HL-60/S4 (cell line): ENCODE data around the gene SEPSECS.

Experiments
- in situ Hi-C: fragments of 300-500 bp; cut with MboI; formaldehyde crosslinking; loops from 2 replicates; pipeline ENCODE4 v1.14.3; 2022; ENCODE audit warnings: low sequenced_read_pairs

The SEPSECS gene

DNA sequence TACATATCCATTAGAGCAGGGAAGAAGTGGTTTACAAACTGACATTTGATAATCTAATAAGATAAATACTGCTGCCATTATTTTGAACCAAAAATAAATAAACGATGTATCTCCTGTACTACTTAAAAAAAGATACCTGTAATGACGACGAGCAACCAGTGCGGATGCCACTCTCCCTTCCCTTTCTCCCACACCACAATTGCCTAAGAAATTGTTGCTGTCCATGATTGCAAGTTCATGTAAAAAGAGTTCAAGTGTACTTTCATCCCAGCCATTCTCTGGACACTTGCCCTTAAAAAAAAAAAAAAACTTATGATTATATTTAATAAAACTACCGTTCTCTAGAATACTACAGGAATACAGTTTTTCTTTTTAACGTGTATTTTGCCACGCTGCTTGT lies 1.4 kb downstream of the SEPSECS start:
- in situ Hi-C loops: no loop called here

DNA sequence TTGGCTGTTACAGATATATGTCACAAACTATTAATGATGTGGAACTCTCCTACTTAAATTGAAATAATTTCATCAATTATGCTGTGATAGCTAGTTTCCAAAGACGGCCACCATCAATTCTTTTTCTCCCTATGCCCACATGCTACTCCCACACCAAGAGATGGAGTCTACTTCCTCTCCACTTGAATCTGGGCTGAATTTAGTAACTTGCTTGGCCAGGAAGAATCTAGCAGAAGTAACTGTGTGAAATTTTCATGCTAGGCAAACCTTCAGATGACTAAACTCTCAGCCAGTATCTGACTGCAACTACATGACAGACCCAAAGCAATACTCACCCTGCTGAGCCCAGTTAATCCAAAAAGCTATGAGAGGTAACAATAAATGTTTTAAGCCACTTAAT lies 3.2 kb downstream of the SEPSECS start:
- in situ Hi-C loops: no loop called here

DNA sequence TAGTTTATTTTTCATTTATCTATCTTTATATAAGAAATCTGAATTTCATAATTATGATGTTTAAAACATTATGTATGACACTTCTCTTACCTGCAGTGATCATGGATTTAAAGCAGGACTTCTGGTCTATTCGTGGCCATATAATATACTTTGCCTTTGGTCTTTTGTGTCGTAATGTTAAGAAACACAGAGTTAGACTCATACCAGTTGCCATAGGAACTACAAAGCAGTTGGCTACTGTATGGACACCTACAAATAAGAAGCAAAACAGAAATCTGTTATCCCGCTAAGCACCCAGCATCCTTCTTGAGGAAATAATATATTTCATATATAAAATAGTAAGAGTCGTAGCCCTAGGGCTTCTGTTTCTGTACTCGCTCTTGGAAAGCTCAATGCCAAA lies 4.3 kb downstream of the SEPSECS start:
- in situ Hi-C loops: no loop called here

DNA sequence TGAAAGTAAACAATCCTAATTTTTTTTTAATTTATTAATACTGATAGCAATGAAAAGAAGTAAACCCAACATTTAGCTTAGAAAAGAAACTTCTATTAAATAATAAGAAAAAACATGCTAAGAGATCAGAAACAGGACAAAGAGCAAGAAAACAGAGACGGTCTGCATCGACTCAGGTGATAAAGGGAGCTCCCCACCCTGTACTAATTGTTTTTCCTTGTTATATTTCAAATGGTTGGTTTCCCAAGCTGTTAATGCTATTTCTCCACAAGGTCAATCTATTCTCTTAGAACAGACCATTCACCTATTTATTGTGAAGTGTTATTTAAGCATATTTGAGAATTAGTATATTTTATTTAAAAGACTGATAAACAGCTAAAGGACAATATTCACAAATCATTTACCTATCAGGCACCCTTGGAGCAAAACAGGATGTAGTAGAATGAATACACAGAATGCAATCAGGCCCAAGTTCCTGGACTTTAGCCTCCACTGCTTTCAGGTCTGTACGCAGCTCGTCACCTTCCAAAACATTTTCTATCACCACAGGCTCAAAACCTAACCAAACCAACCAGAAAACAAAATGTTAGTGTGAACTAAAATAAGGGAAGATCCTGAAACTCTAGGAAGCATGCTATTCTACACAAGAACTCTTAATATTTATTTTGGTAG lies 5.5 kb downstream of the SEPSECS start:
- in situ Hi-C loops: no loop called here

DNA sequence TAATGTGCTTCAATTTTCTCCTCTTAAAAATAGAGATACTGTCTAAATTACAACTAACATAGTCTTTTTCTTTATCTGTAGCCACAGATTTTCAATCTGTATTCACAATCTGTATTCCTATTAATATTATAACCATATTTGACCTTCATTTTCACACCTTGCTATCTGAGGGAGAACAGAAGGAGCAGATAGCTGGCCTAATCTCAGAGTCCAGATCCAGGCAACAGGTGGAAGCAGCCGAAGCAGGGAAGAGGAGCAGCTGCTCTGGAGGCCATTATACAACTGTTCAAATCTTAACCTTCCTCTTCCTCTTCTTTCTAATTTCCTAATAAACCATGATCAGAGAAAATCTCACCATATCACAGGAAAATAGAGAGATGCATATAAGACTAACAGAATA lies 14.2 kb downstream of the SEPSECS start:
- in situ Hi-C loops: no loop called here

DNA sequence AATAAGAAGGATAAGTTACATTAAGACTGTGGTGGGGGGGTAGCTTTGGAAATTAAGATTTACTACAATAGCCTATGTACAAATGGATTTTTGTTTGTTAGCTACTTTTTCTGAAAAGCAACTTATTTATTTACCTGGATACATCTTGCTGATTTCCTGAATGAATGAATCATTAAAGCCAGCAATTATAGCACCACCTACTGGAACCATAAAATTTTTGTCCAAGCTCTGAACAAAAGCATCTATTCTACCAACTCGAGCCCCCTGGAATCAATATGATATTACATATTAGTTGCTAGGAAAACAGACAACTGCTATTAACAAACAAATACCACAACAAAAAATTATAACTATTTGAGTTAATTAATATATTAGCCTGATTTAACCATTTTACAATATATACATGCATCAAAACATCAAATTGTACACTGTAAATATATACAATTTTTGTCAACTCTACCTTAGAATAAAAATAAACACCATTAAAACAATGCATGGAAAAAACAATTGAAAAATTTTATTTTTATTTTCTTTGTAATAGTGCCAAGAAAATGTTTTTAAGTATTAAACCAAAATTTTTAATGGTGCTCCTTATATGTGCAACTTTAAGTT lies 15.3 kb downstream of the SEPSECS start:
- in situ Hi-C loops: no loop called here

DNA sequence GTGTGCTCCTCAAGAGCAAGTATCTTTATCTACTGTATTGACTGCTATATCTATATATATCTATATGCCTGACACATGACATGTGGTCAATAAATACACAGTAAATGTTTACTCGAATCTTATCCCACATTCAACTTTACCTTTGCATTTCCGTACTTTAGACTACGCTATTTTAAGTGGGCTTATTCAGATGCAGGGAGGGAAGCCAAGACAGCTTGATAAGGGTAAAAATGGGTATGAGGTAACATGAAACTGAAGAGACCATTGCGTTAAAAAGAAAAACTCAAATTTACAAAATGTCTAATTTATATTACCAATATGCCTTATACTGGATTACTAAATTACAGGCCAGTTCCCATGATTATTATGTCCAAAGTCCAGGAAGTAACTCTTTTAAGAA lies 17.8 kb downstream of the SEPSECS start:
- in situ Hi-C loops: no loop called here

DNA sequence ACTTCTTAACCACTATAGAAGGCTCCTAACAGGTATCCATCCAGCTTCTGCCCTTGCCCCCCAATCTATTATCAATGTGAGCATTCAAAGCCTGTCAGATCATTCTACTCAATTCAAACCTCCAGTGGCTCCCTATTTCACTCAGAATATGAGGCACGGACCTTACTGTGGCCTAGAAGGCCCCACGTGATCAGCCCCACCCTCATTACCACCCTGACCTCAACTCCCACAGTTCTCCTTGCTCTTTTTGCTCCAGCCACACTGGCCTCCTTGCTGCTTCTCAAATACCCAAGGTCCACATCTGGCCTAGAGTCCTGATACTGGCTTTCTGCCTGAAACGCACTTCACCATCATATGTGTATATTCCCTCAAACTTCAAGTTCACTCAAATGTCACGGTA lies 18.7 kb downstream of the SEPSECS start:
- in situ Hi-C loops: no loop called here

DNA sequence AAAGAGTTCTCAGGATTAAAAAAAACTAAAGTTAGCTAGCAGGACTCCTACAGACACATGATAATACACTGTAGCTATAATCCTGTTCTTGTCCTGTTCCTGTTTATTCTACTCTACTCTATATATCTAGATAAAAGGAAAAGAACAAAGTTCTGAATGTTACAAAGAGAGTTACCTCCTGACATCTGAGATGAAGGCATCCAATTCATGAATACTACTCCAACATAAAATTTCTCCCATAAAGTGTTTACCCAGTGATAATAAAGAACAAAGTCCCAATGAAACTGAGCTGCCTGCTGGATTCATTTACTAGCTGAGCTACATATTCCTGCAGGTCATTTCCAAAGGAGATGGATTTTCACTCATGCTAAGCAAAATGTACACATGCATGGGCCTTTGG lies 27.1 kb downstream of the SEPSECS start:
- in situ Hi-C loops: no loop called here

DNA sequence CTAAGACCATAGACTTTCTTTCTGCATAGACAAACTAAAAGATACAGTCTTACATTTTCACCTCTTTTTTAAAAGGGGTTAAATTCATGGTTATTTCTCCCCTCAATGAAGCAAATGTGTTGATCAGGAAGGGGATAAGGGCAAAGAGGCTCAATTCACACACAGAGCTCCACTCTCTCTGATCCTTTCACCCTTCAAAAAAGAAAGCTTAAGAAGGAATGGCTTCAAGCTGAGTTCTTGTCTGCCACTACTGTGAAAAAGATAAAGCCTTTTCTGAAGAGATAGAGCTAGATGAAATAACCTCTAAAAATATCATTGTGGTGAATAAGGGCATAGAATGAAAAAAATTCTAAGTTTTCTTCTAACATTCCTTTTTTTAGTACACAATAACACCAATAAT lies 28.3 kb downstream of the SEPSECS start:
- in situ Hi-C loops: no loop called here

DNA sequence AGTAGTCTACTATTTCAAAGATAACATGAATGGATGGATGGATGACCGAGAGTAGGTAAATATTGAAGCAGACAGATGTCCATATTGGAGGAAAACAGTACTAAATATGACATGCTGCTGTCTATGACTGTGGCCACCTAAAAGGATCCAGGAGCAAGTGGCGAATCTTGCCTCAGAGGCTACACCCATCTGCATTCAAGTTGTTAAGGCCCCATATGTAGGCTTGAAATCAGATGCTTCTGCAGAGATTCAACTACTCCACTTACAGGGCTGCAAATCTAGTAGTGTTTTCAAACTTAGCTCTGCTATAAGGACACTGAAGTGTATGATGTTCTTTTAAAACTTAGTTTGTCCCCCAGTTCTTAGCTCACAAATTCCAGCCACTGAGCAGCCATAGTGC lies 28.9 kb downstream of the SEPSECS start:
- in situ Hi-C loops: no loop called here

DNA sequence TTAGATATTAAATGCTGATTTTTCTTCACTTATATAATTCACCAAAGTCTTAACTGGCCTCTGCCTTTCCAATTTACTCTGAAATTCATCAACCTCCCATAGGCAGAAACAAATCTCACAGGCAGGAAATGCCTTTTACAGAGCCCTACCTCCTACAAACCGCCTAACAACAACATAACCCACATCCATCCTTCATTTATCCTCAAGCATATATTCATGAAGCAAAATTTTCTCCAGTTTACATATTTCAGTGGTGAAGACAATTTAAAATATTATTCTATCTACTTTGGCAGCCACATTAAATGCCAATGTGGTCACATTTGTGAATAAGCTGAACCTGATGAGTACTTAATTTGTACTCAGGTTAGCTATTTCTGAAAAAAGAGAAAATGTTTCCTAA lies 30.3 kb downstream of the SEPSECS start:
- in situ Hi-C loops: no loop called here

DNA sequence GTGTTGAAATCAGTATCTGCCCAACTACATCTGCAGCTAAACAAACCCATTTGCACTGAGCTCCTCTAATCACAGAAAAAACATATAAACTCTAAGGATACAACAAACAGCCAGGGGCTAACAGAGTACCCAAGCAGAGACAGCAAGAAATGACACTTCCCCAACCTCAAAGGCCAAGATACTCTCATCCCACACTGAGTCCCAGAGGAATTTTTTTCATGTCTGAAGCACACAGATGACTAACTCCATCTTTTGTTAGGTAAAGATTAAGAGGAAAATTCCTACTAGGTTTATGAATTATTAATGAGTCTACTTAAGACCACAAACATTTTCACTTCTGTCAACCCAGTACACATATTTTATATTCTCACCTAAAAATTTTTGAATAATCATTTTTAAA lies 31.6 kb downstream of the SEPSECS start:
- in situ Hi-C loops: no loop called here

DNA sequence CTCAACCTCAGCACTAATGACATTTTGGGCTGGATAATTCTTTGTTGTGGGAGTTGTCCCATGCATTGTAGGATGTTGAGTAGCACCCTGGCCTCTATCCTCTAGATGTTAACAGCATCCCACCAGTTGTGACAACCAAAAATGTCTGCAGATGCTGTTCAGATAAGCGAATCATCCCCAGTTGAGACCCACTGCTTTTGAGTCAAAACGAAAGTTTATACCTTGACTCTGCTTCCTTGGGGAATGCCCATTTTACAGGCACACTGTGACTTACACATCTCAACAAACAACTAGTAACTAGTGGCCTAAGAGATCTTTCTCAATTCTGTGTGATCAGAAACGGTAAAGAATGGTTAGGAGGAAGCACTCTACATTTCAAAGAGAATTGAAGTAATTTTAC lies 37.0 kb downstream of the SEPSECS start:
- in situ Hi-C loops: no loop called here

DNA sequence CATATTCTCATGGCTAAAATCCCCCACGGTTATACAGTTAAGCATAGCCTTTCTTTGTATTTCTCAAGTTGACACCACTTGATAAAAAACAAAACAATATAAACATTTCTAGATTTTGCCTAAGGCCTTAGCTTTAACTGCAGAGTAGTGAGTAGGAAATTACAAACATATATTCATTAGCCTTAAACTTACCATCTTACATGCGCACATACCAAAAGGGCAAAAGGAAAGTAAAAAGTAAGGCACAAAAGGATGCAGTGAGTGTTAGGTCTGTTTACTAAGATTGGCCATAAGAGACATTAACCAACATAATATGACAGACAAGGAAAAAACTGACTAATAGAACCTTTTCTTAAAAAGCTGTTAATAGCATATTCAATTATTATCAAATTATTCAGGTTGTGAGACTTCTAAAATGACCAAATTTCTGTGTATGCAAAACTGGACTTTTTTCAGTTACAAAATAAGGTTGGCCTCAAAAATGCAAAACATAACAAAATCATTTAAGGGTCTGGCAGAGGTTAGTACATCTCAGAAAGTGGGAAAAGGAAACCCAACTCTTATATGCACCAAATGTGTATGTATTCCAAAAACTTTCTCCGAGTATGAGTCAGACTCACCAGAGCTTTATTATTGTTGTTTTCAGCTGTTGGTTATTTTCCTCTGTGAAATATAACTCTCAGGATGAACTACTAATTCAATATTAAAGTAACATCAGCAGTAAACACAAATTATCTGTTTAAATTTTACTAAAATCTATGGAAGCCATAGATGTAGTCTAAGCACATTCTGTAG lies 39.9 kb downstream of the SEPSECS start:
- in situ Hi-C loops: no loop called here

DNA sequence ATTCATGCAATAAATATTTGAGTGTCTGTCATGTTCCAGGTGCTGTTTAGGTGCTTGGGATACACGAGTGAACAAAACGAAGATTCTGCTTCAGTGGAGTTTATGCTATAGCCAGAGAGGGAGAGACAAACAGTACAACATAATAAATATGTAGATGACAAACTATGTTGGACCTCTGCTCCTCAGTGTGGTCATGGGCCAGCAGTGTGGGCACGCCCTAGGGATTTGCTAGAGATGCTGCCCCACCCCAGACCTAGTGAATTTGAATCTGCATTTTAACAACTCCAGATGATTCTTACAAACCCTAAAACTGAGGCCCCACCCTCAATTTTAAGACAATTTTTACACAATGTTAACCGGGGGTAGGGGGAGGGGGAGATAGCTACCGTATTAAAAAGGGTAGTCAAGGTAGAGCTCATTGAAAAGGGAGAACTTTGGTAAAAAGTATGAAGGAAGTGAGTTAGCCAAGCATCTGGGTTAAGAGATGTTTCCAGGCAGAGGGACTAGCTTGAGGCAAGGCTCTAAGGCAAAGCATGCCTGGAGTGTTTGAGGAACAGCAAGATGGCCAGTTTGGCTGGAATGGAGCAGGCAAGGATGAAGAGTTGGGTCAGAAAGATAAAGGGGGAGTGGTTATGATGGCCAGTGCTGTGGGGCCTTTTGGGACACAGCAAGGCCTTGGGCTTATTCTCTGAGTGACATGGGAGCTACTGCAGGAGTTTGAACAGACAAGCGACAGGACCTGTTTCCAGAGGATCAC lies 42.4 kb downstream of the SEPSECS start:
- in situ Hi-C loops: no loop called here

DNA sequence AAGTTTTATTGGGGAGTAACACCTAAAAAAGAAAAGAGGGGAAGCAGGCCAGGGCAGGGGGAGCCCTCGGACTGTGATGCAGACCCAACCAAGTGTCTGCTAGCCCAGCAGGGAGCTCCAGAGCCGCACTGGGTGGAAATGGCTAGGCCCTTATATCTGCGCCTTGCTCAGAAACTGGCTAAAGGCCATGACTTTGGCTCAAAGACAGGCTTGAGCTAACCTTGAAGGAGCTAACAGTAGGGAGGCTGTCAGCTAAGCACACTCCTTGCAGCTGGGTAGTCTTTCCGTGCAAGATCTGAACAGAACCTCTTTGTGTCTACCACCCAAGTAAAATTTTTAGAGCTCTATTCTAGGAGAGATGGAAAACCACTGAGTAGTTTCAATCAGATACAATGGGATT lies 43.0 kb downstream of the SEPSECS start:
- in situ Hi-C loops: no loop called here

DNA sequence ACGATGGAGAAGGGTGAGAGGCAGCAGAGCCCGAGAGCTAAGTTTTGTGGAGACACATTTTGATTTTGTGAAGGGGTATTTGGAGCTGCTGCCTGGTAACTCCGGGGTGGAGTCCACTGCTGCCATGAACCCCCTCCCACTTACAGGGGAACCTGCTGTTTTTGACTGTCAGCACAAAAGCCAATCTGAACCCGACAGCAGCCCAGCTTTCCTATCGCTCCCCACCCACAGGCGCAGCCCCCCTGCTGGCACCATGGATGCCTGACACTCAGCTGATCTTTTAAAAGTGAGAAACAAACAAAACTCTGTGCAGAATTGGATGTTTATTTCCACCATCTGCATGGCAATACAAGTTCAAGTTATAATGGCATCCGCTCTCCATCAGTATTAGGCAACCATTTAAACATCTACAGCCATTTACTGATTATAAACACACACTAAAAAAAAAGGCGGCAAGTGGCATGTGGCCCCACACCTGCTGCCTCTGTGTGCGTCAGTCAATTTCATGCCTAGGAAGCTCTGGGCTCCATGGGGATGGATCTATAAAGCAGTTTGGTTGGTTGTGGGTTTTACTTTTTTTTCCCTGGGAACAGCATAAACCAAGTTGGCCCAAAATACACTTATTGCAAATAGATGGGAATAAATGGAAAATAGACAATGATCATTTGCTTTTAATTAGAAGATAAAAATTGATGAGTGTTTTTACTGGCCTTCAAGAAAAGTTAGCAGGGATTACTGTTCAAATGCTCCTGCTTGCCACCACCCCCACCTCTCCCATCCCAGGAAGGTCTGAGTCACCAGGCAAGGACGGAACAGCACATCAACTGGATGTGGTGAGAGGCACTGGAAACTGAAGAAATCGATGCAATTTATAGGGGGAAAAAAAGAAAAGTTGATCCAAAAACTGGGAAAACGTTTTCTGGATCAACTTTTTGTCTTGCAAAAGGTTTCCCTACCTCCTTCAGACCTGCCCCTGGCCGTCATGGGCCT lies 46.0 kb downstream of the SEPSECS start:
- in situ Hi-C loops: no loop called here

DNA sequence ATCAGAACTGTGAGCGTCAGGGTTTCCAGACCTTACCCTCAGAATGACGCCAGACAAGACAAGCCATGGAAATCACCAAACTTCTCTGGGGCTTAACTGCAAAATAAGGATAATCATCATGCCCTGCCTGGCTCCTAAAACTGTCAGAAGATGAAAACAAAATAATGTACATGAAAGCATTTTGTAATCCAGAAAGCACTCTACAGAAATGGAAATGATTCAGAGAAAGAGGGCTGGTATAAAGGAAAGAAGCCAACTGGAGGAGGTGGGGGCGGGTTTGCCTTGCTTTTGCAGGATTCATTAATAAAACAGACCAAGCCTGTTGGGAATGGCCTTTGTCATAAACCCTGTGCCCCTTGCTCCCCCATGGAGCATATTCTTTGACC lies 47.3 kb downstream of the SEPSECS start:
- in situ Hi-C loops: no loop called here

DNA sequence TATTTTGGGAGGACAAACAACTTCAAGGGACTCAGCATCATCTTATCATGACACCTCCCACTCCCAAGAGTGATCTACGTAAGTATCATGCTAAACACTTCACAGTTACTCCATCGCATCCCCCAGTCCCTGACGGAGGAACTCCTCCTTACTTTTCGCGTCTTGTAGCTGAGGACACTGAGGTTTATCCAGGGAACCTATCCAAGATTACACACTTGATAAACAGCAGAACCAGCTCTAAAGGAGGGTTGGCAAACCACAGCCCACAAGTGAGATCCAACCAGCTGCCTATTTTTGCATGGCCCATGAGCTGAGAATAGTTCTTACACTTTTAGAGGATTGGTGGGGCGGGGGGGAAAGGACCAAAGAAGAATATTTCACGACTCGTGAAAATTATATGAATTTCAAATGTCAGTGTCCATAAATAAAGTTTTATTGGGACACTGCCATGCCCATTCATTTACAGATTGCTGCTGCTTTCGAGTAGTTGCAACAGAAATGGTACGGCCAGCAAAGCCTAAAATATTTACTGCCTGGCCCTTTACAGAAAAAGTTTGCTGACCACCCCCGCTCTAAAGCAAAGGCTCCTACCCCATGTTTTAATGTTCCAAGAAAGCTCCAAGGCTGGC lies 47.8 kb downstream of the SEPSECS start:
- in situ Hi-C loops: no loop called here
